ENCODE data around the gene PM20D2.

Gene PM20D2

GRCh38 chr6:89204096-89204495, 58.2 kb downstream of the PM20D2 start:
- DNase-seq = no peak
- Histone ChIP-seq H3K4me1 (no peaks in the 10 kb centered on the region), H3K4me3 (ENCODE audit: low read depth, low read length) (no peak overlapping the region), H3K27me3 (no peaks in the 10 kb centered on the region), H3K9me3 (no peaks in the 10 kb centered on the region), H3K36me3 (no peaks in the 10 kb centered on the region)
- no peak for TF ChIP-seq CTCF (IDR thresholded peaks at IDR 0.05; ENCODE audit: low read depth, low read length)

GRCh38 chr6:89205819-89206218, 60.0 kb downstream of the PM20D2 start:
- Histone ChIP-seq H3K4me1 (no peaks in the 10 kb centered on the region), H3K27me3 (no peaks in the 10 kb centered on the region), H3K9me3 (no peaks in the 10 kb centered on the region), H3K36me3 (no peaks in the 10 kb centered on the region), H3K4me3 (ENCODE audit: low read depth, low read length) (no peak overlapping the region)
- no peak for TF ChIP-seq CTCF (IDR thresholded peaks at IDR 0.05; ENCODE audit: low read depth, low read length)
- DNase-seq = no peak

- H3K27me3 ChIP-seq = no peaks in the 10 kb centered on the region
- no peaks in the 10 kb centered on the region for H3K9me3 ChIP-seq
- no peak overlapping the region for H3K4me3 ChIP-seq (ENCODE audit: low read depth, low read length)
- H3K36me3 ChIP-seq = no peaks in the 10 kb centered on the region
- no peaks in the 10 kb centered on the region for H3K4me1 ChIP-seq
- peak; percentile 27 for DNase-seq
- TF ChIP-seq CTCF (IDR thresholded peaks at IDR 0.05; ENCODE audit: low read depth, low read length) = no peak
Observed at GRCh38 chr6:89208551-89208950, 62.7 kb downstream of the PM20D2 start.

- Histone ChIP-seq H3K4me3 (ENCODE audit: low read depth, low read length) (no peak overlapping the region), H3K36me3 (no peaks in the 10 kb centered on the region), H3K4me1 (no peaks in the 10 kb centered on the region), H3K9me3 (no peaks in the 10 kb centered on the region), H3K27me3 (no peaks in the 10 kb centered on the region)
- no peak for TF ChIP-seq CTCF (IDR thresholded peaks at IDR 0.05; ENCODE audit: low read depth, low read length)
- no peak for DNase-seq
Observed at GRCh38 chr6:89209457-89209856, 63.6 kb downstream of the PM20D2 start.

GRCh38 chr6:89212472-89212871, 66.6 kb downstream of the PM20D2 start:
- no peak for TF ChIP-seq CTCF (IDR thresholded peaks at IDR 0.05; ENCODE audit: low read depth, low read length)
- no peaks in the 10 kb centered on the region for H3K36me3 ChIP-seq
- H3K4me3 ChIP-seq (ENCODE audit: low read depth, low read length) = no peak overlapping the region
- no peak for DNase-seq
- no peaks in the 10 kb centered on the region for H3K9me3 ChIP-seq
- H3K4me1 ChIP-seq = no peaks in the 10 kb centered on the region
- no peaks in the 10 kb centered on the region; the same call in 1 of the 2 replicates for H3K27me3 ChIP-seq

- no peak overlapping the region for H3K4me3 ChIP-seq (ENCODE audit: low read depth, low read length)
- no peaks in the 10 kb centered on the region for H3K9me3 ChIP-seq
- H3K27me3 ChIP-seq = no peaks in the 10 kb centered on the region; the same call in 1 of the 2 replicates
- no peak for DNase-seq
- TF ChIP-seq CTCF (IDR thresholded peaks at IDR 0.05; ENCODE audit: low read depth, low read length) = no peak
- H3K4me1 ChIP-seq = no peaks in the 10 kb centered on the region
- no peaks in the 10 kb centered on the region for H3K36me3 ChIP-seq
Observed at GRCh38 chr6:89214197-89214596, 68.3 kb downstream of the PM20D2 start.
